Mucosa of rectum (tissue), 2 donors: Measurements from ENCODE around the gene MYO3B.

Source experiments
- H3K27ac ChIP-seq, 2 donors: one replicate each; pipeline ENCODE4 v1.7.0; 2013; ENCODE audit warnings: inconsistent platforms in 2 of 2, low read depth in 2 of 2, low read length in 2 of 2
- H3K27me3 ChIP-seq, 2 donors: one replicate each; pipeline ENCODE4 v1.7.0; 2013; ENCODE audit warnings: low read length in 2 of 2; ENCODE audit not compliant: control insufficient read depth in 2 of 2, insufficient read depth in 2 of 2
- H3K36me3 ChIP-seq, 2 donors: one replicate each; pipeline ENCODE4 v1.7.0; 2013; ENCODE audit warnings: low read length in 2 of 2; ENCODE audit not compliant: control insufficient read depth in 2 of 2, insufficient read depth in 2 of 2
- H3K4me1 ChIP-seq, 2 donors: one replicate each; pipeline ENCODE4 v1.7.0; 2013; ENCODE audit warnings: low read length in 2 of 2, mild to moderate bottlenecking in 1 of 2; ENCODE audit not compliant: control insufficient read depth in 2 of 2, insufficient read depth in 2 of 2
- H3K4me3 ChIP-seq, 2 donors: one replicate each; pipeline ENCODE4 v1.7.0; 2013; ENCODE audit warnings: low read length in 2 of 2
- H3K9ac ChIP-seq, 2 donors: one replicate each; pipeline ENCODE4 v1.7.0; 2013; ENCODE audit warnings: low read length in 2 of 2, low read depth in 1 of 2, mild to moderate bottlenecking in 1 of 2
- H3K9me3 ChIP-seq, 2 donors: one replicate each; pipeline ENCODE4 v1.7.0; 2013; ENCODE audit warnings: low read length in 2 of 2; ENCODE audit not compliant: control insufficient read depth in 2 of 2
- donor health status: healthy.
- donor health status: Normal muscosa, but diverticular disease.

The MYO3B gene

GRCh38 chr2:170306293-170306873 lies 128.4 kb downstream of the MYO3B start:
- no peaks in the 10 kb centered on the region for H3K9me3 ChIP-seq
- no peak overlapping the region for H3K27ac ChIP-seq
- no peak overlapping the region for H3K9ac ChIP-seq
- H3K4me3 ChIP-seq: no peak overlapping the region
- H3K27me3 ChIP-seq: no peaks in the 10 kb centered on the region
- H3K36me3 ChIP-seq: no peaks in the 10 kb centered on the region
- peaks cover 4 to 17% of the 10 kb centered on the region in 2 donors for H3K4me1 ChIP-seq

GRCh38 chr2:170307052-170307451 lies 129.1 kb downstream of the MYO3B start:
- Histone ChIP-seq H3K9ac (no peak overlapping the region), H3K36me3 (no peaks in the 10 kb centered on the region), H3K27me3 (no peaks in the 10 kb centered on the region), H3K27ac (no peak overlapping the region), H3K4me3 (no peak overlapping the region), H3K4me1 (peaks cover 4 to 17% of the 10 kb centered on the region in 2 donors), H3K9me3 (no peaks in the 10 kb centered on the region)

GRCh38 chr2:170307555-170308351 lies 129.8 kb downstream of the MYO3B start:
- H3K36me3 ChIP-seq: no peaks in the 10 kb centered on the region
- H3K4me3 ChIP-seq: no peak overlapping the region
- H3K9me3 ChIP-seq: no peaks in the 10 kb centered on the region
- peaks cover 4 to 17% of the 10 kb centered on the region in 2 donors for H3K4me1 ChIP-seq
- H3K27me3 ChIP-seq: no peaks in the 10 kb centered on the region
- no peak overlapping the region for H3K9ac ChIP-seq
- H3K27ac ChIP-seq: no peak overlapping the region

- no peaks in the 10 kb centered on the region for H3K36me3 ChIP-seq
- no peak overlapping the region for H3K4me3 ChIP-seq
- H3K27me3 ChIP-seq: no peaks in the 10 kb centered on the region
- H3K9me3 ChIP-seq: no peaks in the 10 kb centered on the region
- no peak overlapping the region for H3K27ac ChIP-seq
- peaks cover 4 to 18% of the 10 kb centered on the region in 2 donors for H3K4me1 ChIP-seq
- no peak overlapping the region for H3K9ac ChIP-seq
Observed at GRCh38 chr2:170310876-170311502, 133.0 kb downstream of the MYO3B start.

- no peak overlapping the region for H3K4me3 ChIP-seq
- no peak overlapping the region for H3K9ac ChIP-seq
- H3K9me3 ChIP-seq: no peaks in the 10 kb centered on the region
- H3K4me1 ChIP-seq: peaks cover 0 to 3% of the 10 kb centered on the region in 2 donors
- H3K27me3 ChIP-seq: no peaks in the 10 kb centered on the region
- no peaks in the 10 kb centered on the region for H3K36me3 ChIP-seq
- no peak overlapping the region for H3K27ac ChIP-seq
Observed at GRCh38 chr2:170313347-170313991, 135.5 kb downstream of the MYO3B start.

GRCh38 chr2:170313992-170314348 lies 136.0 kb downstream of the MYO3B start:
- Histone ChIP-seq H3K27ac (no peak overlapping the region), H3K4me1 (peaks cover 0 to 3% of the 10 kb centered on the region in 2 donors), H3K9ac (no peak overlapping the region), H3K9me3 (no peaks in the 10 kb centered on the region), H3K36me3 (no peaks in the 10 kb centered on the region), H3K27me3 (no peaks in the 10 kb centered on the region), H3K4me3 (no peak overlapping the region)

- no peak overlapping the region for H3K9ac ChIP-seq
- no peaks in the 10 kb centered on the region for H3K36me3 ChIP-seq
- no peak overlapping the region for H3K4me3 ChIP-seq
- no peak overlapping the region for H3K27ac ChIP-seq
- no peaks in the 10 kb centered on the region for H3K9me3 ChIP-seq
- peaks cover 0 to 3% of the 10 kb centered on the region in 2 donors for H3K4me1 ChIP-seq
- H3K27me3 ChIP-seq: no peaks in the 10 kb centered on the region
Observed at GRCh38 chr2:170314744-170315447, 136.9 kb downstream of the MYO3B start.

- no peaks in the 10 kb centered on the region for H3K4me1 ChIP-seq
- H3K36me3 ChIP-seq: no peaks in the 10 kb centered on the region
- H3K9me3 ChIP-seq: no peaks in the 10 kb centered on the region
- H3K4me3 ChIP-seq: no peak overlapping the region
- H3K27me3 ChIP-seq: no peaks in the 10 kb centered on the region
- no peak overlapping the region for H3K9ac ChIP-seq
- H3K27ac ChIP-seq: no peak overlapping the region
Observed at GRCh38 chr2:170320948-170321347, 143.0 kb downstream of the MYO3B start.

GRCh38 chr2:170321526-170321925 lies 143.6 kb downstream of the MYO3B start:
- Histone ChIP-seq H3K4me3 (no peak overlapping the region), H3K27me3 (no peaks in the 10 kb centered on the region), H3K9ac (no peak overlapping the region), H3K9me3 (no peaks in the 10 kb centered on the region), H3K27ac (no peak overlapping the region), H3K36me3 (no peaks in the 10 kb centered on the region), H3K4me1 (no peaks in the 10 kb centered on the region)
